SH-SY5Y (cell line): ENCODE results near the gene MBD3.

Experiments
- GATA2 ChIP-seq: IDR thresholded peaks from 2 replicates; pipeline ENCODE4 v1.6.1; 2011; ENCODE audit warnings: mild to moderate bottlenecking, low read depth, low read length
- GATA3 ChIP-seq: IDR thresholded peaks from 2 replicates; pipeline ENCODE4 v1.6.1; 2011; ENCODE audit warnings: low read depth, mild to moderate bottlenecking, low read length, moderate library complexity

GRCh38 chr19:1626417-1627010, 33.8 kb upstream of the MBD3 start:
- TF ChIP-seq GATA3, result no peak
- no peak for TF ChIP-seq GATA2
